Neural progenitor cell (in vitro differentiated cells): ENCODE data around the gene FBXL22. TPM values are rescaled to one million over a fixed set of nuclear protein-coding genes. Genes with fewer than 3 reads are reported as not detected.
A peak's percentile ranks its signal among the peaks of the same experiment; 100 is the strongest.

Experiments
- DNase-seq: peaks from one replicate; pipeline ENCODE4 v3.0.0-alpha.2; 2016; ENCODE audit warnings: low spot score
- H2AFZ ChIP-seq: fragments of 200-600 bp; sonication (generic); replicated peaks from 2 replicates; pipeline ENCODE4 v1.6.1; 2016; ENCODE audit warnings: antibody characterized with exemption
- H3F3A ChIP-seq: fragments of 200-600 bp; sonication (generic); 2 replicates; pipeline ENCODE4 v1.6.1; 2016; ENCODE audit warnings: antibody characterized with exemption, low read depth
- H3K27ac ChIP-seq: fragments of 200-600 bp; sonication (generic); 2 replicates; pipeline ENCODE4 v1.5.1; 2016; ENCODE audit warnings: mild to moderate bottlenecking
- H3K27me3 ChIP-seq: fragments of 200-600 bp; sonication (generic); 2 replicates; pipeline ENCODE4 v1.6.1; 2016; ENCODE audit warnings: mild to moderate bottlenecking, moderate library complexity
- H3K36me3 ChIP-seq: fragments of 200-600 bp; sonication (generic); 2 replicates; pipeline ENCODE4 v1.5.1; 2016
- H3K4me1 ChIP-seq: fragments of 200-600 bp; sonication (generic); 2 replicates; pipeline ENCODE4 v1.6.1; 2016; ENCODE audit warnings: mixed run types
- H3K4me2 ChIP-seq: fragments of 200-600 bp; sonication (generic); 2 replicates; pipeline ENCODE4 v1.6.1; 2016
- H3K4me3 ChIP-seq: fragments of 200-600 bp; sonication (generic); 2 replicates; pipeline ENCODE4 v1.5.1; 2016
- H3K79me2 ChIP-seq: fragments of 200-600 bp; sonication (generic); 2 replicates; pipeline ENCODE4 v1.6.1; 2016; ENCODE audit warnings: low read depth
- H3K9ac ChIP-seq: fragments of 200-600 bp; sonication (generic); 2 replicates; pipeline ENCODE4 v1.6.1; 2016
- H3K9me3 ChIP-seq: fragments of 200-600 bp; sonication (generic); 2 replicates; pipeline ENCODE4 v1.5.1; 2016; ENCODE audit warnings: low read depth
- H4K20me1 ChIP-seq: fragments of 200-600 bp; sonication (generic); 2 replicates; pipeline ENCODE4 v1.6.1; 2016; ENCODE audit warnings: low read depth
- H3K27ac Mint-ChIP-seq: 3 replicates; pipeline ENCODE4 v1.8.0; 2021; ENCODE audit warnings: mixed read lengths
- H3K27me3 Mint-ChIP-seq: 2 replicates; pipeline ENCODE4 v1.8.0; 2022; ENCODE audit warnings: low read depth, mild to moderate bottlenecking, inconsistent platforms, moderate library complexity, mixed read lengths; ENCODE audit not compliant: insufficient read depth
- H3K36me3 Mint-ChIP-seq: 3 replicates; pipeline ENCODE4 v1.8.0; 2021; ENCODE audit warnings: mixed read lengths
- H3K4me1 Mint-ChIP-seq: 3 replicates; pipeline ENCODE4 v1.8.0; 2021; ENCODE audit warnings: mixed read lengths
- H3K4me3 Mint-ChIP-seq: 3 replicates; pipeline ENCODE4 v1.8.0; 2021; ENCODE audit warnings: mild to moderate bottlenecking, moderate library complexity, mixed read lengths
- H3K9me3 Mint-ChIP-seq: 3 replicates; pipeline ENCODE4 v1.8.0; 2020; ENCODE audit warnings: mixed read lengths
- CTCF ChIP-seq: fragments of 200-600 bp; sonication (generic); IDR thresholded peaks from 2 replicates; pipeline ENCODE4 v1.5.1; 2017; ENCODE audit warnings: antibody characterized with exemption, mild to moderate bottlenecking
- EZH2 ChIP-seq: fragments of 200-600 bp; sonication (generic); IDR thresholded peaks from 2 replicates; pipeline ENCODE4 v1.6.1; 2017; ENCODE audit warnings: antibody characterized with exemption, mild to moderate bottlenecking, moderate library complexity
- EZH2phosphoT487 ChIP-seq: fragments of 200-600 bp; sonication (generic); IDR thresholded peaks from 2 replicates; pipeline ENCODE4 v1.6.1; 2017; ENCODE audit warnings: antibody characterized with exemption
- total RNA-seq: library from RNA; depleted of rRNA; stranded (reverse); fragments of >200 nt; gene quantifications from 2 replicates; pipeline ENCODE4 v1.2.3, GENCODE V29; 2015; ENCODE audit warnings: low replicate concordance

The FBXL22 gene
- total RNA-seq, 1 donor from 2014 or later: 0.71 TPM

- DNase-seq: no peak
- Histone ChIP-seq H3K36me3 (no peaks in the 10 kb centered on the region), H3K79me2 (no peaks in the 10 kb centered on the region), H4K20me1 (no peaks in the 10 kb centered on the region), H3K4me1 (peaks cover 37% of the 10 kb centered on the region), H3K4me2 (no peak overlapping the region), H3K9ac (no peak overlapping the region), H3K4me3 (no peak overlapping the region), H2AFZ (no peak overlapping the region), H3K9me3 (no peaks in the 10 kb centered on the region), H3F3A (peaks cover 14% of the 10 kb centered on the region), H3K27ac (no peak overlapping the region), H3K27me3 (no peaks in the 10 kb centered on the region)
- Mint-ChIP-seq H3K4me1 (peaks cover 30% of the 10 kb centered on the region), H3K36me3 (peaks cover 40% of the 10 kb centered on the region), H3K9me3 (no peaks in the 10 kb centered on the region), H3K27me3 (no peaks in the 10 kb centered on the region), H3K4me3 (no peak overlapping the region), H3K27ac (no peak overlapping the region)
- no peak for TF ChIP-seq EZH2
- TF ChIP-seq CTCF: no peak
- no peak for TF ChIP-seq EZH2phosphoT487
These were observed 40.5 kb upstream of the FBXL22 start for GRCh38 chr15:63556736-63557135.

- H4K20me1 ChIP-seq: no peaks in the 10 kb centered on the region
- no peak for TF ChIP-seq EZH2
- no peak for TF ChIP-seq CTCF
- no peak for TF ChIP-seq EZH2phosphoT487
- H3F3A ChIP-seq: peaks cover 14% of the 10 kb centered on the region
- H3K27ac ChIP-seq: no peak overlapping the region
- H3K9me3 ChIP-seq: no peaks in the 10 kb centered on the region
- no peaks in the 10 kb centered on the region for H3K36me3 ChIP-seq
- no peak overlapping the region for H3K9ac ChIP-seq
- no peaks in the 10 kb centered on the region for H3K27me3 ChIP-seq
- no peaks in the 10 kb centered on the region for H3K9me3 Mint-ChIP-seq
- H3K79me2 ChIP-seq: no peaks in the 10 kb centered on the region
- H3K4me2 ChIP-seq: peak overlapping the region; percentile 16
- peak; percentile 21 for DNase-seq
- peaks cover 46% of the 10 kb centered on the region for H3K36me3 Mint-ChIP-seq
- no peaks in the 10 kb centered on the region for H3K27me3 Mint-ChIP-seq
- no peak overlapping the region for H3K4me3 Mint-ChIP-seq
- peaks cover 20% of the 10 kb centered on the region for H3K4me1 ChIP-seq
- peaks cover 6% of the 10 kb centered on the region for H3K4me1 Mint-ChIP-seq
- H3K27ac Mint-ChIP-seq: no peak overlapping the region
- H2AFZ ChIP-seq: no peak overlapping the region
- no peak overlapping the region for H3K4me3 ChIP-seq
These were observed 37.4 kb upstream of the FBXL22 start for GRCh38 chr15:63559753-63560152.

- no peak overlapping the region for H2AFZ ChIP-seq
- no peaks in the 10 kb centered on the region for H4K20me1 ChIP-seq
- TF ChIP-seq CTCF (no peak), EZH2 (no peak), EZH2phosphoT487 (no peak)
- Mint-ChIP-seq H3K27me3 (no peaks in the 10 kb centered on the region), H3K4me1 (peaks cover 6% of the 10 kb centered on the region), H3K9me3 (no peaks in the 10 kb centered on the region), H3K36me3 (peaks cover 42% of the 10 kb centered on the region), H3K27ac (no peak overlapping the region), H3K4me3 (no peak overlapping the region)
- H3K27me3 ChIP-seq: no peaks in the 10 kb centered on the region
- DNase-seq: peak; percentile 11
- H3K9ac ChIP-seq: no peak overlapping the region
- H3K9me3 ChIP-seq: no peaks in the 10 kb centered on the region
- H3K4me1 ChIP-seq: peaks cover 20% of the 10 kb centered on the region
- H3K79me2 ChIP-seq: no peaks in the 10 kb centered on the region
- H3K27ac ChIP-seq: peak overlapping the region; percentile 18
- H3K4me3 ChIP-seq: no peak overlapping the region
- H3F3A ChIP-seq: peaks cover 14% of the 10 kb centered on the region
- peaks cover 6% of the 10 kb centered on the region for H3K36me3 ChIP-seq
- peak overlapping the region; percentile 3 for H3K4me2 ChIP-seq
These were observed 36.3 kb upstream of the FBXL22 start for GRCh38 chr15:63560741-63561448.
